Right lobe of liver (tissue), 4 donors: ENCODE data around the gene SH3RF1.

ENCODE experiments used
- POLR2A ChIP-seq: fragments of 450-650 bp; IDR thresholded peaks from one replicate; pipeline ENCODE4 v1.6.1; 2017; ENCODE audit warnings: antibody characterized with exemption, mild to moderate bottlenecking
- TF ChIP-seq, protein P1 (sequence below), 4 donors: fragments of 200-600 bp in 3 of 4; fragments of 450-650 bp in 1 of 4; IDR thresholded peaks; one replicate each; pipeline versions ENCODE4 v1.5.1 to v1.8.0; 2016 to 2022; ENCODE audit warnings: antibody characterized with exemption in 4 of 4, mild to moderate bottlenecking in 2 of 4
- donor health status: DM: no; HTN: no; CAD: no.
- donor health status: DM: no; HTN: no; CAD: no.
- donor health status: DM: no; HTN: yes; CAD: no.

DNA sequence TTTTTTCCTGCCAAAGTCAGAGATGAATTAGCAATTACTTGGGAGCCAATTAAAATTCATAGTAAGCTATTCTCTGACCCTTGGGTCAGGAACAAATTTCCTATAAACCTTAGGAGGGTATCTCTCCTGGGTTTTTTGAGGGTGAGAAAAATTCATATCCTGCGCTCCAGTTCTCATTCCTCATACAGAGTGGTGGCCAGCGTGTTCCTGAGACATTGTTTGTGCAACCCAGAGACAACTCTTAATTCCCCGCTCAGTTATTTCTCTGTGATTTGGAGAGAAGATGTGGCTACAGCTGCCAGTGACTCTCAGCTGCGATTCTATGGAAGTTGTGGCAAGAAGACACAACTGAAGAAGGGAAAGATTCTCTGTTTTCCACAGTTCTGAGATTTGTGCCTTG, 222.8 kb downstream of the SH3RF1 start:
- no peak for TF ChIP-seq POLR2A
- TF ChIP-seq, protein P1, sequence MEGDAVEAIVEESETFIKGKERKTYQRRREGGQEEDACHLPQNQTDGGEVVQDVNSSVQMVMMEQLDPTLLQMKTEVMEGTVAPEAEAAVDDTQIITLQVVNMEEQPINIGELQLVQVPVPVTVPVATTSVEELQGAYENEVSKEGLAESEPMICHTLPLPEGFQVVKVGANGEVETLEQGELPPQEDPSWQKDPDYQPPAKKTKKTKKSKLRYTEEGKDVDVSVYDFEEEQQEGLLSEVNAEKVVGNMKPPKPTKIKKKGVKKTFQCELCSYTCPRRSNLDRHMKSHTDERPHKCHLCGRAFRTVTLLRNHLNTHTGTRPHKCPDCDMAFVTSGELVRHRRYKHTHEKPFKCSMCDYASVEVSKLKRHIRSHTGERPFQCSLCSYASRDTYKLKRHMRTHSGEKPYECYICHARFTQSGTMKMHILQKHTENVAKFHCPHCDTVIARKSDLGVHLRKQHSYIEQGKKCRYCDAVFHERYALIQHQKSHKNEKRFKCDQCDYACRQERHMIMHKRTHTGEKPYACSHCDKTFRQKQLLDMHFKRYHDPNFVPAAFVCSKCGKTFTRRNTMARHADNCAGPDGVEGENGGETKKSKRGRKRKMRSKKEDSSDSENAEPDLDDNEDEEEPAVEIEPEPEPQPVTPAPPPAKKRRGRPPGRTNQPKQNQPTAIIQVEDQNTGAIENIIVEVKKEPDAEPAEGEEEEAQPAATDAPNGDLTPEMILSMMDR (IDR thresholded peaks at IDR 0.05) = no peak
